Breast epithelium (tissue), 4 donors: ENCODE data around the gene CDHR2. TPM values are rescaled to one million over a fixed set of nuclear protein-coding genes. Genes with fewer than 3 reads are reported as not detected.

Source experiments
- DNase-seq, 2 donors: peaks; one replicate each; pipeline ENCODE4 v3.0.0-alpha.2; 2019; ENCODE audit warnings: low spot score in 2 of 2
- H3K27ac ChIP-seq, 2 donors: fragments of 200-600 bp; sonication (generic) in 1 of 2; one replicate each; pipeline ENCODE4 v1.5.1; 2016 to 2019; ENCODE audit warnings: mild to moderate bottlenecking in 1 of 2
- H3K27me3 ChIP-seq, 2 donors: fragments of 200-600 bp; sonication (generic) in 1 of 2; one replicate each; pipeline versions ENCODE4 v1.5.1 to v1.6.0; 2017 to 2019; ENCODE audit warnings: control low read depth in 1 of 2, mild to moderate bottlenecking in 1 of 2
- H3K36me3 ChIP-seq: fragments of 200-600 bp; one replicate; pipeline ENCODE4 v1.5.1; 2019
- H3K4me1 ChIP-seq, 2 donors: fragments of 200-600 bp; sonication (generic); one replicate each; pipeline ENCODE4 v1.5.1; 2016 to 2019; ENCODE audit warnings: control low read depth in 1 of 2
- H3K4me3 ChIP-seq, 3 donors: fragments of 200-600 bp; sonication (generic); 1 replicate in 2 of 3; 2 replicates in 1 of 3; pipeline ENCODE4 v1.5.1; 2016 to 2019; ENCODE audit warnings: mild to moderate bottlenecking in 3 of 3, moderate library complexity in 2 of 3
- H3K9me3 ChIP-seq, 2 donors: fragments of 200-600 bp; sonication (generic) in 1 of 2; one replicate each; pipeline ENCODE4 v1.5.1; 2016 to 2019; ENCODE audit warnings: control low read depth in 1 of 2
- CTCF ChIP-seq, 3 donors: fragments of 450-650 bp; IDR thresholded peaks; one replicate each; pipeline ENCODE4 v1.5.1; 2016 to 2017; ENCODE audit warnings: antibody characterized with exemption in 3 of 3, mild to moderate bottlenecking in 3 of 3, moderate library complexity in 3 of 3
- POLR2A ChIP-seq: fragments of 450-650 bp; IDR thresholded peaks from one replicate; pipeline ENCODE4 v1.6.1; 2016; ENCODE audit warnings: antibody characterized with exemption, mild to moderate bottlenecking, moderate library complexity
- POLR2AphosphoS5 ChIP-seq, 3 donors: sonication (generic); formaldehyde crosslinking; IDR thresholded peaks; one replicate each; pipeline ENCODE4 v1.6.1; 2017; ENCODE audit warnings: antibody characterized with exemption in 3 of 3
- intact Hi-C: fragments of 100-400 bp; cut with DNase I; formaldehyde crosslinking; loops from one replicate; pipeline ENCODE4 v1.15.1; 2023; ENCODE audit warnings: low total_unique reads
- total RNA-seq, 3 donors: library from RNA; depleted of rRNA; stranded (reverse); fragments of >200 nt; gene quantifications; one replicate each; pipeline ENCODE4 v1.1.0, GENCODE V29; 2016

Gene CDHR2
- total RNA-seq, 3 donors from 2014 or later: 2.3 TPM; not detected in 2

GRCh38 chr5:176621661-176622079 lies 72.5 kb downstream of the CDHR2 start:
- no peaks in the 10 kb centered on the region for H3K9me3 ChIP-seq
- peaks cover 0 to 11% of the 10 kb centered on the region in 2 donors for H3K4me1 ChIP-seq
- DNase-seq: no peak
- peaks cover 17 to 79% of the 10 kb centered on the region in 2 donors for H3K27me3 ChIP-seq
- H3K27ac ChIP-seq: no peak overlapping the region
- TF ChIP-seq POLR2AphosphoS5 (IDR thresholded peaks at IDR 0.05) (no peak), CTCF (IDR thresholded peaks at IDR 0.05) (no peak), POLR2A (no peak)
- H3K4me3 ChIP-seq: no peak overlapping the region
- H3K36me3 ChIP-seq: no peaks in the 10 kb centered on the region
- intact Hi-C loops: no loop called here

GRCh38 chr5:176624142-176624541 lies 75.0 kb downstream of the CDHR2 start:
- no peak for DNase-seq
- Histone ChIP-seq H3K36me3 (no peaks in the 10 kb centered on the region), H3K27ac (no peak overlapping the region), H3K27me3 (peaks cover 17 to 80% of the 10 kb centered on the region in 2 donors), H3K9me3 (no peaks in the 10 kb centered on the region), H3K4me3 (no peak overlapping the region), H3K4me1 (peaks cover 0 to 9% of the 10 kb centered on the region in 2 donors)
- no peak for TF ChIP-seq POLR2AphosphoS5 (IDR thresholded peaks at IDR 0.05)
- TF ChIP-seq CTCF (IDR thresholded peaks at IDR 0.05): no peak
- no peak for TF ChIP-seq POLR2A
- intact Hi-C loops: no loop called here

GRCh38 chr5:176624938-176625337 lies 75.8 kb downstream of the CDHR2 start:
- intact Hi-C loops: no loop called here
- Histone ChIP-seq H3K27me3 (peaks cover 16 to 80% of the 10 kb centered on the region in 2 donors), H3K4me1 (peaks cover under 1 to 5% of the 10 kb centered on the region in 2 donors), H3K9me3 (no peaks in the 10 kb centered on the region), H3K36me3 (no peaks in the 10 kb centered on the region), H3K4me3 (no peak overlapping the region), H3K27ac (no peak overlapping the region)
- no peak for DNase-seq
- TF ChIP-seq POLR2A (no peak), POLR2AphosphoS5 (IDR thresholded peaks at IDR 0.05) (no peak)

- Histone ChIP-seq H3K4me3 (no peak overlapping the region), H3K27me3 (peaks cover 13 to 80% of the 10 kb centered on the region in 2 donors), H3K4me1 (peaks cover 4 to 6% of the 10 kb centered on the region in 2 donors), H3K36me3 (no peaks in the 10 kb centered on the region), H3K27ac (no peak overlapping the region), H3K9me3 (no peaks in the 10 kb centered on the region)
- DNase-seq: no peak
- intact Hi-C loops: no loop called here
- no peak for TF ChIP-seq POLR2AphosphoS5 (IDR thresholded peaks at IDR 0.05)
- no peak for TF ChIP-seq POLR2A
- no peak for TF ChIP-seq CTCF (IDR thresholded peaks at IDR 0.05)
Measured at GRCh38 chr5:176625512-176625911, 76.4 kb downstream of the CDHR2 start.

GRCh38 chr5:176625966-176626875 lies 77.1 kb downstream of the CDHR2 start:
- Histone ChIP-seq H3K4me1 (peaks cover 4 to 6% of the 10 kb centered on the region in 2 donors), H3K27ac (no peak overlapping the region), H3K4me3 (no peak overlapping the region), H3K9me3 (no peaks in the 10 kb centered on the region), H3K36me3 (no peaks in the 10 kb centered on the region), H3K27me3 (peaks cover 11 to 80% of the 10 kb centered on the region in 2 donors)
- DNase-seq: no peak
- intact Hi-C loops: no loop called here
- no peak for TF ChIP-seq POLR2A
- no peak for TF ChIP-seq POLR2AphosphoS5 (IDR thresholded peaks at IDR 0.05)
- no peak for TF ChIP-seq CTCF (IDR thresholded peaks at IDR 0.05)
